GM12864 (cell line): ENCODE results near the gene PRCC.

ENCODE experiments used
- DNase-seq: peaks from one replicate; pipeline ENCODE4 v3.0.0-alpha.2; 2011; ENCODE audit warnings: low read depth
- H3K4me3 ChIP-seq: 2 replicates; pipeline ENCODE4 v1.5.1; 2011; ENCODE audit warnings: mild to moderate bottlenecking, low read depth, low read length, control low read depth
- TF ChIP-seq, protein P1 (sequence below): IDR thresholded peaks from 2 replicates; pipeline ENCODE4 v1.5.1; 2011; ENCODE audit warnings: low read depth, mild to moderate bottlenecking, moderate library complexity, low read length, control low read depth, inconsistent platforms; ENCODE audit errors: missing control alignments

PRCC gene

DNA sequence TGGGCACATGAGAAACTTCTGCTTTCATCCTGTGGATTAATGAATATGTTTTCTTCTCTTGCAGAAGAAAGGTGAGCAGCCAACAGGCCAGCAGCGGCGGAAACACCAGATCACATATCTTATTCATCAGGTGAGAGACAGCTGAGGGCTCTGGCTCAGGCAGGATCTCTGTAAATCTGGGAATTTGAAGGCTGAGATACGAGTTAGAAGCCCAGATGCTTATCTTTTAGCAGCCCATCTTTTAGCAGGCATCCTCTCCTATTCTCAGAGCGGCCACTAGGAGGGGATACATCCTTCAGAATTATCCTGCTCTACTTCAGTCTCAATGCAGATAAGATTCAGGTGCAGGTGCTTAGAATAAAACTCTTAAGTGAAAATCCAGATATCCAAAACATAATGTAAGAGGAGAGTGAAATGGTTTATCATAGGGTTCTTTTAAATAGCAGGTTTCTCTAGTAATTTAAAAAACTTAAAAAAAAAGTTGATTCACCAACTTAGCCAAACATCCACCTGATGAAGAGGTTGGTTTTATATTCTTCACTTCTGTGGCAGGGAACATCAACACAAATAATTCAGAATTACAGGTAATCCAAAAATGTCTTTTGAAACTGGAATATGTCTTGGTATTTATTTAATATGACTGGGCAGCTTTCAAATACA, 30.0 kb downstream of the PRCC start:
- TF ChIP-seq, protein P1, sequence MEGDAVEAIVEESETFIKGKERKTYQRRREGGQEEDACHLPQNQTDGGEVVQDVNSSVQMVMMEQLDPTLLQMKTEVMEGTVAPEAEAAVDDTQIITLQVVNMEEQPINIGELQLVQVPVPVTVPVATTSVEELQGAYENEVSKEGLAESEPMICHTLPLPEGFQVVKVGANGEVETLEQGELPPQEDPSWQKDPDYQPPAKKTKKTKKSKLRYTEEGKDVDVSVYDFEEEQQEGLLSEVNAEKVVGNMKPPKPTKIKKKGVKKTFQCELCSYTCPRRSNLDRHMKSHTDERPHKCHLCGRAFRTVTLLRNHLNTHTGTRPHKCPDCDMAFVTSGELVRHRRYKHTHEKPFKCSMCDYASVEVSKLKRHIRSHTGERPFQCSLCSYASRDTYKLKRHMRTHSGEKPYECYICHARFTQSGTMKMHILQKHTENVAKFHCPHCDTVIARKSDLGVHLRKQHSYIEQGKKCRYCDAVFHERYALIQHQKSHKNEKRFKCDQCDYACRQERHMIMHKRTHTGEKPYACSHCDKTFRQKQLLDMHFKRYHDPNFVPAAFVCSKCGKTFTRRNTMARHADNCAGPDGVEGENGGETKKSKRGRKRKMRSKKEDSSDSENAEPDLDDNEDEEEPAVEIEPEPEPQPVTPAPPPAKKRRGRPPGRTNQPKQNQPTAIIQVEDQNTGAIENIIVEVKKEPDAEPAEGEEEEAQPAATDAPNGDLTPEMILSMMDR: peak; percentile 85
- no peak overlapping the region; the same call in 1 of the 2 replicates for H3K4me3 ChIP-seq
- DNase-seq: no peak

DNA sequence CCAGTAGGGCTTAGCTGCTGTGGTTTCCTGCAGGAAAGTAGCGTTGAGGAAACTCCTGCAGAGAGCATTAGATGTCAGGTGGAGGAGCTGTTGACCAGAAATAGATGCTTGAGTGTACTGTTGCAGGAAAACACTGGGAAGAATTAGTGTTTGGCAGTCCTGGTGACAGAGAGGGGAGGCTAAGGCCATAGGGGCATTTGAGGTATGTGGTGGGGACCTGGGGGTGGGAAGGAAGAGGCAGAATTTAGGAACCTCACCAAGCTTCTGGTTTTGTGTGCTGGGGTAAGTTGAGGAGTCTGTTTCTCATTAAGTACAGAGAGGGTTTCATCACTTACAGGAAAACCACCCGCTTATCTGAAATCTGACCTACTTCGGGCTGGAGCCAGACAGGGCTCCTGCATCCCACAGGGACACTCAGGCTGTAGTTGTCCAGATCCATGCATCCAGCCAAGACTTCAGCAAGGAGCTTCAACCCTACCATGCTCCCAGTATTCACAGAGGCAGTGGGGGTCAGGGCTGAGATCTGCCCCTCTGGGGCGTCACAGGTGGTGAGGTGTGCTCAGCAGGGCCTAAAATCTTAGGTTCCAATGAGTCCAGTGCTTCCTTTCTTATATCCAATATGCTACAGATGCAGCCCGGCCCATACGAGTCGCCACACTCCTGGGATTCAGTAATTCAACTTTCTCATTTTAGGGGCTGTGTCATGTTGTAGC, 34.2 kb downstream of the PRCC start:
- H3K4me3 ChIP-seq: no peak overlapping the region
- DNase-seq: no peak
- TF ChIP-seq, protein P1: no peak

- TF ChIP-seq, protein P1: no peak
- H3K4me3 ChIP-seq: no peak overlapping the region
- DNase-seq: no peak
These were observed 35.1 kb downstream of the PRCC start for GRCh38 chr1:156802421-156802935.

DNA sequence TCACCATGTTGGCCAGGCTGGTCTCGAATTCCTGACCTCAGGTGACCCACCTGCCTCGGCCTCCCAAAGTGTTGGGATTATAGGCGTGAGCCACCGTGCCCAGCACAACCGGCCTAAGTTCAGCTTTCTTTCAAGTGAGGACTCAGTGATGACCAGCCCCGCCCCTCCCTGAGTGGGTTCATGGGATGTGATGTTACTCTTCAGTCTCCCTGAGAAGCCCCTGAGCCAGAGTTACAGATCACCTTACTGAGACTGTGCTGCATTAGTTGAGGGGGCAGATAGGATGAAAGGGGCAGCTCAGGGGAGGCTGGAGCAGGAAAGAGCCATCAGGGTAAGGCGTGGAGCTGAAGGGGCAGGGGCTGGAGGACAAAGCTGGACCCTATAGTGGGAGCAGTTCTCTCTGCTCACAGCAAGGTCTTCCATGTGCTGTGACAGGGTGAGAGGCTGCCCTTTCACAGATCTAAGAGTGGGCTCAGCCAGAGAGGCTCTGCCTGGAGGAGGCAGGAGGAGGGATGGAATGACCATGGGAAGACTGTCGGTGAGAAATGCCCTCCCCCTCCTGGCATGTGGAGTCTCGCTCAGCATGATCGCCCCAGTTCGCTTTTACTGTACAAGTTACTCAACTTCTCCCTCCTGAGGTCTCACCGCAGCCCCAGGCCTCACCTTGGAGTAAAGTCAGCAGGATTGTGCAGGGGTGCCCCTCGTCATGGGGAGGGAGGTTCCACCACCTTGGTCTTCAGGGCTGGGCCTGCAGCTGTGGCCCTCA, 35.9 kb downstream of the PRCC start:
- no peak overlapping the region for H3K4me3 ChIP-seq
- DNase-seq: no peak
- TF ChIP-seq, protein P1: no peak

GRCh38 chr1:156804026-156804425, 36.7 kb downstream of the PRCC start:
- TF ChIP-seq, protein P1: no peak
- DNase-seq: no peak
- H3K4me3 ChIP-seq: no peak overlapping the region

- DNase-seq: no peak
- TF ChIP-seq, protein P1: no peak
- no peak overlapping the region for H3K4me3 ChIP-seq
These were observed 37.4 kb downstream of the PRCC start for GRCh38 chr1:156804572-156805243.
